ENCODE results near the gene OR10D3.

DNA sequence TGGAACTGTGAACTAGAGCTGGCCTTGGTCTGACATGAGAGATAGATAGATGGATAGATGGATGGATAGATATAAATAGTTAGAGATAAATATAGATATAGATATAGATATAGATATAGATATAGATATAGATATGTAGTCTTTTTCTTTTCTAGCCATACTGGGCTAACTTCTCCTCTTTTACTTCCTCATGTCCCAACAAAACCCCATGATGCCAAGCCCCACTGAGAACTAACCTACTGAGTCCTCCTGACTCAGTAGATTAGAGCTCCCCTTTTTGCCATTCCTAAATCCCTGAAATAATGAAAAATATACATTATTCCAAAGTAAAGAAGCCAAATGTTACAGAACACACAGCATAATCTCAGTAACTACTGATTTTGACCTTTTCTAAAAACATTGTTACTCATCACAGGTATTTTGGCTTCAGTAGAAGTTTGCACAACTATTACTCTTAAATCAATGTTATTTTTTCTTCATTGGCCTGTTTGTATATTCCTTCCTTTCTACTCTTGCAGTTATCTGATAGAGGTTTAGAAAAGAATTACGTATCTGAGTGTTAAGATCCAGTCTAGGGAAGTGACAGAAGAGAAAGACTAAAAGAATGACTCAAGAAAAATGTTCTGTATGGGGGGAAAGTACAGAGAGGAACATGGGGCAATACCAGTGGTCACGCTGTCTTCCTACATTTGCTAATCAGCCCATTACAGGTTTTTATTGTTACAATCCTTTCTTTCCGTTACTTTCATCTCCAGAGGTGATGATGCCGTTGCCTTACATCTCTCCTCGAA lies 6.0 kb upstream of the OR10D3 start:
- TF ChIP-seq POLR2AphosphoS5 (IDR thresholded peaks at IDR 0.05; ENCODE audit: borderline replicate concordance, low read depth, low read length) (no peak), FOXP2 (optimal IDR thresholded peaks at IDR 0.05; ENCODE audit: control extremely low read depth, extremely low read length, insufficient read depth) (no peak)

Data from SK-N-MC (cell line).